ENCODE results near the gene DDX6.
A peak's percentile ranks its signal among the peaks of the same experiment; 100 is the strongest.
"Not testable (repeated sequence)": the region's sequence is repeated elsewhere in the genome, so short reads cannot be mapped to it uniquely, and the experiment has no call there.

The DDX6 gene, protein sequence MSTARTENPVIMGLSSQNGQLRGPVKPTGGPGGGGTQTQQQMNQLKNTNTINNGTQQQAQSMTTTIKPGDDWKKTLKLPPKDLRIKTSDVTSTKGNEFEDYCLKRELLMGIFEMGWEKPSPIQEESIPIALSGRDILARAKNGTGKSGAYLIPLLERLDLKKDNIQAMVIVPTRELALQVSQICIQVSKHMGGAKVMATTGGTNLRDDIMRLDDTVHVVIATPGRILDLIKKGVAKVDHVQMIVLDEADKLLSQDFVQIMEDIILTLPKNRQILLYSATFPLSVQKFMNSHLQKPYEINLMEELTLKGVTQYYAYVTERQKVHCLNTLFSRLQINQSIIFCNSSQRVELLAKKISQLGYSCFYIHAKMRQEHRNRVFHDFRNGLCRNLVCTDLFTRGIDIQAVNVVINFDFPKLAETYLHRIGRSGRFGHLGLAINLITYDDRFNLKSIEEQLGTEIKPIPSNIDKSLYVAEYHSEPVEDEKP

DNA sequence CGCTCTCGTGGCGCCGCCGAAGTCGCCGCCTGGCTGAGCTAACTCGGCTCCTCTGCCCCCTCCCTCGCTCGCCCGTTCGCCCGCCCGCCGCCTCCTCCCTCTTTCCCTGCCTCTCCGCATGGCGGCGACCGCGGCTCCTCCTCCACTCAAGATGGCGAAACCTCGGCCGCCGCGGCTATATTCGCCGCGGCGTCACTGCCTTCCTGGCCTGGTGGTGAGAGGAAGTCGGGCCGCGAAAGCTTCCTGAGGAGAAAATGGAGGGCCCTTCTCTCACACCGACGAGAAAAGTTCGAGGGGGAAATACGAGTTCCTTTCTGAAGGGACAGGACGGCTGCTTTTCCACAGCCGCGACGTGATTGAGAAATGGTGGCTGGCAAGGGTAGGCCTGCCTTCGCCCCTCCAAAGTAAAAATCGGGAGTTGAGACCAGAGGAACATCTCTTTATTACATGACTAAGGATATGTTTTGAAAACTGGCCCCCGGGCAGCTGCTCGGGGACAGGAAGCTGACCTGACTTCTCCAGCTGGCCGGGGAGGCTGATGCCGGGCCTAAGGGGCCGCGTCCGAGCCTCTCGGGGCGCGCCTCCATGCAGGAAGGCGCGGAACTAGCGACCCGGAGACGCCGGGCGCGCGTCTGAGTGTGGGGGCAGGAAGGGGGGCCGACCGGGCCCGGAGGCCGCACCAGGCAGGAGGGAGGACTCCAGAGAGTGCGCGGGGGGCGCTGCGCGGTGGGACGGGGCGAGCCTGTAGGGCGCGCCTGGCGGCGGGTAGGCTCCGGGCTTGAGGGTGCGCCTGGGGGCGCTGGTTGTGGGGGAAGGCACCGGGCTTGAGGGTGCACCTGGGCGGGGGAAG, at the start of gene DDX6:
TSS of gene DDX6 (minus strand) at position 54 of the 850 bp plus-strand sequence. CDS start 4,913 bp downstream, outside the sequence.
- peak; percentile 93 for DNase-seq (ENCODE audit: low read depth)
- TF ChIP-seq, protein P1, sequence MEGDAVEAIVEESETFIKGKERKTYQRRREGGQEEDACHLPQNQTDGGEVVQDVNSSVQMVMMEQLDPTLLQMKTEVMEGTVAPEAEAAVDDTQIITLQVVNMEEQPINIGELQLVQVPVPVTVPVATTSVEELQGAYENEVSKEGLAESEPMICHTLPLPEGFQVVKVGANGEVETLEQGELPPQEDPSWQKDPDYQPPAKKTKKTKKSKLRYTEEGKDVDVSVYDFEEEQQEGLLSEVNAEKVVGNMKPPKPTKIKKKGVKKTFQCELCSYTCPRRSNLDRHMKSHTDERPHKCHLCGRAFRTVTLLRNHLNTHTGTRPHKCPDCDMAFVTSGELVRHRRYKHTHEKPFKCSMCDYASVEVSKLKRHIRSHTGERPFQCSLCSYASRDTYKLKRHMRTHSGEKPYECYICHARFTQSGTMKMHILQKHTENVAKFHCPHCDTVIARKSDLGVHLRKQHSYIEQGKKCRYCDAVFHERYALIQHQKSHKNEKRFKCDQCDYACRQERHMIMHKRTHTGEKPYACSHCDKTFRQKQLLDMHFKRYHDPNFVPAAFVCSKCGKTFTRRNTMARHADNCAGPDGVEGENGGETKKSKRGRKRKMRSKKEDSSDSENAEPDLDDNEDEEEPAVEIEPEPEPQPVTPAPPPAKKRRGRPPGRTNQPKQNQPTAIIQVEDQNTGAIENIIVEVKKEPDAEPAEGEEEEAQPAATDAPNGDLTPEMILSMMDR (conservative IDR thresholded peaks at IDR 0.05; ENCODE audit: low read depth, low read length): peak; percentile 45
- peak within 1 kb of the TSS; percentile 73 for H3K4me3 ChIP-seq (ENCODE audit: low read depth, low read length)

GRCh38 chr11:118838905-118839553, 48.1 kb upstream of the DDX6 start:
- H3K4me3 ChIP-seq (ENCODE audit: low read depth, low read length): no peak overlapping the region
- TF ChIP-seq, protein P1 (conservative IDR thresholded peaks at IDR 0.05; ENCODE audit: low read depth, low read length): no peak
- peak; percentile 8 for DNase-seq (ENCODE audit: low read depth)

DNA sequence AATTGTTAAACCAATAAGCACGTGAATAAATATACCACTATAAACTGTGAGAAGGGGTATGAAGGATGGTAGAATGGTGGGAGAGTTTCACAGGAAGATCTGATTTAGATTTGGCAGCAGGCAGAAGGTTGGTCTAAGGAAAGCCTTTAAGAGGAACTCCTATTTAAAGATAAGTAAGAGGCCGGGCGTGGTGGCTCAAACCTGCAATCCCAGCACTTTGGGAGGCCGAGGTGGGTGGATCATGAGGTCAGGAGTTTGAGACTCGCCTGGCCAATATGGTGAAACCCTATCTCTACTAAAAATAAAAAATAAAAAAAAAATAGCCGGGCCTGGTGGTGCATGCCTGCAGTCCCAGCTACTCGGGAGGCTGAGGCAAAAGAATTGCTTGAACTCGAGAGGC, 46.9 kb upstream of the DDX6 start:
- no peak for DNase-seq (ENCODE audit: low read depth)
- TF ChIP-seq, protein P1 (conservative IDR thresholded peaks at IDR 0.05; ENCODE audit: low read depth, low read length): no peak
- no peak overlapping the region for H3K4me3 ChIP-seq (ENCODE audit: low read depth, low read length)

DNA sequence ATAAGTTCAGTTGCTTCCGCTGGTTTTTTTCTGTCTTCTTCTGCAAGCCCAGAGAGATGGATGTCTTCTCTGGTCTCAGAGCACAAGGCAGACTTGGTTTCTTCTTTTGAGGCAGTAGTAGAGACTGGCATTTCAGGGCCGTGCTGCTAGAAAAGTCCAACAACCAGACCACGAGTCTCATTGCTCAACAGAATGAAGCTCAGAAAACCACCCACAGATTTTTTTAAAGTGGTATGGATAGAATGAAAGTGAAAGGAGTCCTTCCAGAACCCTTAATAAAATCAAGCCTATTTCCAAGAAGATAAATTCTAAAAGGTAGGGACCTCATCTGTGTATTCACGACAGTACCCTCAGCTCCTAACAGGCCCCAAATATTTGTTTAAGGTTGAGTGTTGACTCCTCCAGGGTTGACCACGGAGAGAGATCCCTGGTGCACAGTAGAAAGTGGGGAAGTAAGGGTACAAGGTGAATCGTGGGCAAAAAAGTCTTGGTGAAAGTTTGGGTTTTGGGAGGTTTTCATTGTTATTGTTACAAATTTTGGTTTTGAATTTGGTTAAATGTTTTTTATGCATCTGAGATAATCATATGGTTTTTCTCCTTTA, 43.6 kb upstream of the DDX6 start:
- no peak overlapping the region for H3K4me3 ChIP-seq (ENCODE audit: low read depth, low read length)
- TF ChIP-seq, protein P1 (conservative IDR thresholded peaks at IDR 0.05; ENCODE audit: low read depth, low read length): no peak
- DNase-seq (ENCODE audit: low read depth): peak; percentile 79

DNA sequence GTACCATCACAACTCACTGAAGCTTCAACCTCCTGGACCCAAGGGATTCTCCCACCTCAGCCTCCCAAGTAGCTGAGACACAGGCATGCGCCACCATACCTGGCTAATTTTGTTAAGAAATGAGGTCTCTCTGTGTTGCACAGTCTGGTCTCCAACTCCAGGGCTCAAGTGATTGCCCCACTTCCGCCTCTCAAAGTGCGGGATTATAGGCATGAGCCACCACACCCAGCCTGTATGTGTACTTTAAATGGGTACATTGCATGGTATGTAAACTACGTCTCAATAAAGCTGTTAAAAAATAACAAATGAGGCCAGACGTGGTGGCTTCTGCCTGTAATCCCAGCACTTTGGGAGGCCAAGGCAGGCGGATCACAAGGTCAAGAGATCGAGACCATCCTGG, 36.2 kb upstream of the DDX6 start:
- TF ChIP-seq, protein P1 (conservative IDR thresholded peaks at IDR 0.05; ENCODE audit: low read depth, low read length): no peak
- H3K4me3 ChIP-seq (ENCODE audit: low read depth, low read length): no peak overlapping the region
- no peak for DNase-seq (ENCODE audit: low read depth)

GRCh38 chr11:118822936-118823510, 32.1 kb upstream of the DDX6 start:
- not testable (repeated sequence) for DNase-seq (ENCODE audit: low read depth); H3K4me3 ChIP-seq (ENCODE audit: low read depth, low read length)

All from choroid plexus epithelial cell (primary cell).